Subcutaneous abdominal adipose tissue (tissue), 5 donors: ENCODE measurements around the gene PSMB5.

Source experiments
- H3K27ac ChIP-seq: one replicate; pipeline ENCODE4 v1.7.0; 2013; ENCODE audit warnings: low read depth, mild to moderate bottlenecking, inconsistent platforms, low read length, moderate library complexity
- H3K27me3 ChIP-seq, 5 donors: one replicate each; pipeline ENCODE4 v1.7.0; 2013; ENCODE audit warnings: low read length in 5 of 5, inconsistent platforms in 1 of 5; ENCODE audit not compliant: control insufficient read depth in 5 of 5, insufficient read depth in 4 of 5
- H3K36me3 ChIP-seq, 5 donors: one replicate each; pipeline ENCODE4 v1.7.0; 2013; ENCODE audit warnings: low read length in 5 of 5; ENCODE audit not compliant: control insufficient read depth in 5 of 5, insufficient read depth in 5 of 5
- H3K4me1 ChIP-seq, 5 donors: one replicate each; pipeline ENCODE4 v1.7.0; 2013; ENCODE audit warnings: low read length in 5 of 5, mild to moderate bottlenecking in 3 of 5, moderate library complexity in 1 of 5; ENCODE audit not compliant: control insufficient read depth in 5 of 5, insufficient read depth in 5 of 5
- H3K4me3 ChIP-seq, 5 donors: one replicate each; pipeline ENCODE4 v1.7.0; 2013; ENCODE audit warnings: low read length in 5 of 5, low read depth in 1 of 5
- H3K9ac ChIP-seq, 5 donors: one replicate each; pipeline ENCODE4 v1.7.0; 2013; ENCODE audit warnings: low read length in 5 of 5, mild to moderate bottlenecking in 4 of 5, moderate library complexity in 3 of 5
- H3K9me3 ChIP-seq, 5 donors: one replicate each; pipeline ENCODE4 v1.7.0; 2013; ENCODE audit warnings: low read length in 5 of 5; ENCODE audit not compliant: control insufficient read depth in 5 of 5
- donor health status: healthy.
- donor health status: healthy.
- donor health status: healthy.
- donor health status: healthy.
- donor health status: healthy.

PSMB5 gene

DNA sequence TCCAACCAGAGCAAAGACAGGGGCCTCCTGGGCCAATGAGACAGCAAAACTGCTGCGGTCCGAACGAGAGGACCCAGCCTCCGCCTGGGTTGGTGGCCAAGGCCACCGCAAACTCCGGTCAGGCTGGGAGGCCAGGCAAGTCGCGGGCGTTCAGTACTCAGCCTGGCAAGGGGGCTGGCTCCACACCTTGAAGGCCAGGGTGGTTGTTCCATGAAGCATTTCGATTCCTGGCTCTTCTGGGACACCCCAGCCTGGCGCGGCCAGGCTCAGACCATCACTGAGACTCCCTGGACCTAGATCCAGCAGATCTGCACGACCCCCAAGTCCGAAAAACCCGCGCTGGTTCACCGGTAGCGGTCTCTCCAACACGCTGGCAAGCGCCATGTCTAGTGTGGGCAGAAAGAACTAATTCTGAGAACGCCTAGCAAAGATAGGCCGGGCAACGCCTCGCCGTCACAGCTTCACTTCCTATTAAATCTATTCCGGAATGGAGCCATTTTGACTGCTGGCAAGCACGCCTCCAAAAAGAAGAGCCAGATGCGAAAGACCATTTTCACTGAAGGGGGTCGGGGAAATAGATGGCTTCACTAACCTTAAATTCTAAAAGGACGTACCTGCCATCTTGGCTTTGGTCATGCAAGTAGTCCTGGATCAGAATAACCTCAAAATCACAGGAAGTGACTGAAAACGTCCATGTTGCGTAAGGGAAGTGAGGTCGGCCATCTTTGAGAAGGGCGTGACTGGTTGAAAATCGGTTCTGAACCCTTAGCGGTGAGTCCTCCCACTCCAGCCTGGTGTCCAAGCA is at the start of gene PSMB5:
Gene PSMB5 (minus strand): TSS at position 403 of the 805 bp plus-strand sequence. CDS start 19 bp downstream, at position 384.
- H3K4me1 ChIP-seq, result peaks cover 3 to 22% (median 20%) of the 10 kb centered on the region in 5 donors
- peak within 1 kb of the TSS; percentile 79 to 96 (median 93) for H3K4me3 ChIP-seq
- peak within 1 kb of the TSS; percentile 90 to 99 (median 98) for H3K9ac ChIP-seq
- H3K27me3 ChIP-seq, result no peaks in the 10 kb centered on the region
- H3K9me3 ChIP-seq, result no peaks in the 10 kb centered on the region
- peaks cover 8 to 28% (median 20%) of the 10 kb centered on the region in 5 donors for H3K36me3 ChIP-seq
- peak within 1 kb of the TSS; percentile 98 for H3K27ac ChIP-seq

DNA sequence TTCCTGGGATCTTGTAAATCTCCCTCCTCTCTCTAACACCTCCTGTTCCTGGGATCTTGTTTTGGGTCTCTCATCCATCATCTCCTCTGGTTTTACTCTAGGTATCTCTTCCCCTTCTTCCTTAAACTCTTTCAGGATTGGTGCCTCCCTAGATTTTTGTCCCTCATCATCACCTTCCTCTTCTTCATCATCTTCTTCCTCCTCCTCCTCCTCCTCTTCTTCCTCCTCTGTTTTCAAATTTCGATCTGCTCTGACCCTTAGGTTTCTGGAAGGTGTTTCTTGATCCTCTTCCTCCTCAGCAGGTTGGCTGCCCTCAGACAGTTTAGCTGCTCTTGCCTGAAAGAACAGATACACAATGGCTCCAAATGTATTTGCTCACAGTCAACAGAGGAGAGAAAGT is 45.8 kb upstream of the PSMB5 start:
- Histone ChIP-seq H3K27me3 (no peaks in the 10 kb centered on the region), H3K4me3 (no peak overlapping the region), H3K4me1 (peaks cover 8 to 36% (median 30%) of the 10 kb centered on the region in 5 donors), H3K9ac (peak overlapping the region in 1 of 5 donors; percentile 2), H3K9me3 (no peaks in the 10 kb centered on the region), H3K27ac (peak overlapping the region; percentile 99), H3K36me3 (peaks cover 25 to 93% (median 65%) of the 10 kb centered on the region in 5 donors)

DNA sequence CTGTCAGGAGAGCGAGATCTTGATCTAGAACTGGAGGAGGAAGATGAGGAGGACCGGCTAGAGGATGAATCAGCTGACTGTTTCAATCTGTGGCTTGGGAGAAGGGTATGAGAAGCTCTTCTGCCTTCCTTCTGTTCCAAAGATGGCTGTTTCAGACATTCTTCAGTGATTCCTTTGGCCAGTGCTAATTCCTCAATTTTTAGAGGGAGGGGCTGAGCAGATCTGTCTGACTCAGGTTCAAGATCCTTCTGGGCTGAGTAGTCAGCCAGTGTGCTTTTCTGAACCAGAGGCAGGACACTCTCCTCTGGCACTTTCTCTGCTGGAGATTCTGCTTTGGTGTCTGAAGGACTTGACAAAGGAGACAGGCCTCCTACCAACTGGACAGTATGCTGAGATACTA is 45.0 kb upstream of the PSMB5 start:
- H3K9me3 ChIP-seq, result no peaks in the 10 kb centered on the region
- H3K4me1 ChIP-seq, result peaks cover 8 to 36% (median 30%) of the 10 kb centered on the region in 5 donors
- peaks cover 28 to 93% (median 64%) of the 10 kb centered on the region in 5 donors for H3K36me3 ChIP-seq
- H3K9ac ChIP-seq, result peak overlapping the region in 3 of 5 donors; percentile 2 to 49 (median 29)
- peak overlapping the region; percentile 99 for H3K27ac ChIP-seq
- no peak overlapping the region for H3K4me3 ChIP-seq
- no peaks in the 10 kb centered on the region for H3K27me3 ChIP-seq

DNA sequence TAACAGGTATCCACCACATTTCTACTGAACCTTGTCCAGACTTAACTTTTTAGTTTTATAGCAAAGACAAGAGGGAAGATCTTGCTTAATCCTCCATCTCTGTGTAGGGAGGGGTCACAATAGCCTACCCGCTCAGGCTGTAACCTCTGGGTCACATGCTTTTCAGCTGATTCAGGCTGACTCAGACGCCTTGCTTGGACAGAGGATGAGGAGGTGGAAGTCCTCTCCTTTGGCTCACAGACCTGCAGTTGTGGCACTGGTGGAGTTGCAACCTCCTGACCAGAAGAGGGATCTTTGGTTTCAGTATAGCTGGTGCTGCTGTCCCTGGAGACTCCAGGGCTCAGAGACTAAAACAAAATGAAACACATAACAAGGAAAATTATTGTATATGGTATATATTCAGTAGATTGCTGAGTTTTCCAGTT is 44.0 kb upstream of the PSMB5 start:
- Histone ChIP-seq H3K27ac (peak overlapping the region; percentile 99), H3K27me3 (no peaks in the 10 kb centered on the region), H3K36me3 (peaks cover 29 to 89% (median 65%) of the 10 kb centered on the region in 5 donors), H3K4me1 (peaks cover 8 to 36% (median 30%) of the 10 kb centered on the region in 5 donors), H3K9ac (peak overlapping the region in 3 of 5 donors; percentile 71 to 82 (median 75)), H3K9me3 (no peaks in the 10 kb centered on the region), H3K4me3 (no peak overlapping the region)

DNA sequence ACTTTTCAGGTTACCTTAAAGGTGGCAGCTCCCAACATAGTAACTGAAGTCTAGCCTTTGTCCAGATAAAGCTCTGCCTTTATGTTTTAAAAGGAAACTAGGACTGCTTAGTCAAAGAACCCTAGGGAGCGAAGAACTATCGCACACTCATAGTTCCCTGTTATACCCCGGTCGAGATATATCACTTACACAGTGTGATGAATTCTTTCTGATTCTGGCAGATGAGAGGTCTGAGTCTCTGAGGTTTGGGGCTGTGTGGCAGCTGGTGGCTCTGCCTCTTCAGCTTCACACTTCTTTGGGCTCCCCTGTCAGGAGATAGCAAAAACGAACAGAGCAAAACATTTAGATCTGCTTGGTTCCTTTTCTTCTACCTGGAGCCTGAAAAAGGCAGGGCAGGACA is 43.3 kb upstream of the PSMB5 start:
- no peaks in the 10 kb centered on the region for H3K27me3 ChIP-seq
- no peaks in the 10 kb centered on the region for H3K9me3 ChIP-seq
- peaks cover 8 to 36% (median 30%) of the 10 kb centered on the region in 5 donors for H3K4me1 ChIP-seq
- peaks cover 30 to 87% (median 68%) of the 10 kb centered on the region in 5 donors for H3K36me3 ChIP-seq
- peak overlapping the region; percentile 99 for H3K27ac ChIP-seq
- peak overlapping the region; percentile 23 to 82 (median 63) for H3K9ac ChIP-seq
- no peak overlapping the region for H3K4me3 ChIP-seq

DNA sequence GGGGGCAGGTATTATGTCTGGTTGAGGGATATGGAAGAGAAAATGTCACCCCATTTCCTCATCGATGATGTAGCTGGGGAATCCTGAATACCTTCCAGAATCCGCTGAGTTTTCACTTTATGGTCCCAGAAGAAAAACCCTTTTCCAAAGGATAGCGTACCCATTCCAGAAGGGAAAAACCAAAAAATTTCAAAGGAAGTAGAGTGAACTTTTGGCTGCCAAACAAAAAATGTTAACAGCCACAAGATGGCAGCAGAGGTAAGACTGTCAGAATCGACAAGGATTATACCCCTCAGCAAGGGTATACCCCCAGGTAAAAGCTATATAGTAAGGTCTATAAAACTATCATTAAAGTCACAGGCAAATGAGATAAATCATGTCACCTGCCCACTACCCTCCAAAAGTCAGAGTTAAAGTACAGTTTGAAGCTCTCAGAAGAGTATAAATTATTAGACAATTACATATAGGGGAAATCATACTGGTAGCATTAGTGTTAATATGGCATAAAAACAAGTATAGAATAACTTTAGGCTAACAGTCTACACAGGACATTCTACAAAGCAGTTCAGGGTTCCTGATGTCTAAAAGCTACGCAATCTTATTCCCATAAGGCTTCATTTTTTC is 42.2 kb upstream of the PSMB5 start:
- H3K9me3 ChIP-seq, result no peaks in the 10 kb centered on the region
- peaks cover 8 to 35% (median 34%) of the 10 kb centered on the region in 5 donors for H3K4me1 ChIP-seq
- H3K27ac ChIP-seq, result peak overlapping the region; percentile 99
- no peaks in the 10 kb centered on the region for H3K27me3 ChIP-seq
- H3K4me3 ChIP-seq, result no peak overlapping the region
- H3K36me3 ChIP-seq, result peaks cover 36 to 86% (median 71%) of the 10 kb centered on the region in 5 donors
- H3K9ac ChIP-seq, result peak overlapping the region in 3 of 5 donors; percentile 35 to 82 (median 71)

DNA sequence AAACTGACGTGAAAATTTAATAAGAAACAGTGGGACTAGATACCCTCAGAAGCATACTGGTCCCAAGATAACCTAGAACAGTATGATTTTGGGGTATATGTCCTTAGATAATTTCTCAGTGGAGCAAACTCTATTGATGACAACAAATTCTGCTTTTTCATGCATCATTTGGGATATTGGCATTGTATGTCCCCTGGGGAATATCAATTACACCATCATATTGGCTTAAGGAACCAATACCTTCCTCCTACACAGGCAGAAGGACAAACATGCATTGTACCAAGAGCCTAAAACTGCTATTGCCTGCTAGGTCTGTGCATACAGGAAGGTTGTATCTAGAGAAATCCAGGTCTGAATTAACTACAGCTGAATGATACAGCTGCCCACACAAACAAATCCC is 40.2 kb upstream of the PSMB5 start:
- no peaks in the 10 kb centered on the region for H3K9me3 ChIP-seq
- H3K27me3 ChIP-seq, result no peaks in the 10 kb centered on the region
- no peak overlapping the region for H3K9ac ChIP-seq
- H3K4me1 ChIP-seq, result peaks cover 10 to 53% (median 51%) of the 10 kb centered on the region in 5 donors
- H3K27ac ChIP-seq, result no peak overlapping the region
- H3K4me3 ChIP-seq, result no peak overlapping the region
- peaks cover 25 to 66% (median 53%) of the 10 kb centered on the region in 5 donors for H3K36me3 ChIP-seq

DNA sequence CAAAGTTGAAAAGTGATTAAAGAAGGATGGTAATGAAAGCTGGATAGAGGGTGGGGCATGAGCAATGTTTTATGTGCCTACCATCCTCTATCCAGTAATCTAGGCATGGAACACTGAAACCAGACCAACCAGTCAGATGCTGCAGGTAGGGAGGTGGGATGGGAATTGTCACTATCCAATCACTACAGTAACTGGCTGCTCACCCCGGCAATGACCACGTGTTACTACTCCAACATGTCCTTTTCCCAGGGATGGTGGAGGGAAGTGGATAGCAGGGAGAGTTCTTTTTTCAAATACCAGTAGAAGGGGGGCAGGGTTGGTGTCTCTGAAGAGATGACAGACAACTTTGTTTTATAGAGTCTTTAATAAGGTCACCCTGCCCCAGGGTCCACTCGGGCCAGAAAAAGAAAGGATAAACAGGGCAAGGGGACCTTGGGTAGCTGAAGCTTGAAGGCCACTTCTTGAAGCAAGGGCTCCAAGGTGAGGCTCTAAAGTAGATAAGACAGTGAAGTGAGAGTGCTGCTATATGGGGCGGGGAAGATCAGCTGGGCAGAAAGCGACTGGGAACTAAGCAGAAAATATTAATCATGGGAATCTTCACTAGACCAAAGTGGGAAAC is 37.3 kb upstream of the PSMB5 start:
- Histone ChIP-seq H3K4me1 (peaks cover 3 to 39% (median 34%) of the 10 kb centered on the region in 5 donors), H3K36me3 (peaks cover 25 to 60% (median 50%) of the 10 kb centered on the region in 5 donors), H3K9me3 (no peaks in the 10 kb centered on the region), H3K4me3 (peak overlapping the region in 4 of 5 donors; percentile 78 to 91 (median 80)), H3K27ac (peak overlapping the region; percentile 90), H3K9ac (peak overlapping the region; percentile 79 to 92 (median 90)), H3K27me3 (no peaks in the 10 kb centered on the region)

DNA sequence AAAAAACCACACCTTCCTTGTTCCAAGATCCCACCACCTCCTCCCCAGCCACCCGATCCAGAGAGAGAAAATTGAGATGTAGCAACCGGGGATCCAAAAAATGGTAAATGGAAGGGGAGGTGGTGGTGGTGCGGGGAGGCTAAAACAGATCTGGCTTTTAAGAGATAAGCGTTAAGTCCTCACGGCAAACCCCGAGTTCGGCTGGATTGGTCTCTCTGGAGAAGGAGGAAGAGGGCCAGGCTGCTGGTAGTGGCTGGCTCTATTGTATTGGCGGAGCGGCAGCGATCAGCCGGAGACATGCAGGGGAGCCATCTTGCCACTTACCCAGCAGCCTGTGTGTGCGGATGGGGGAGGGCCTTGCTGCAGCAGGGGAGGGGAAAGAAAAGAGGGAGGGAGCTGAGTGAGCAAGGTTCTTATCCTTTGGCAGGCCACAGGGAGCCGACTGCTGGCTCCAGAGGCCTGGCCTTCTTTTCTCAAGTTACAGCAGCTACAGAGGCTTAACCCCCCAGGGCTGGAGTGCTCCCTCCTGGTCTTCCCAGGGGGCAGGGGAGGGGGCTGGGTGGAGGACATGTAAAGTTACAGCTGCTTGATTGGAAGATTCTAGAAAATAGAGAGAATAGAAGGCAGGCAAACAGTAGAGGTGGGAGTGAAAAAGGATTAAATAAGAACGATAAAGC is 36.7 kb upstream of the PSMB5 start:
- Histone ChIP-seq H3K27me3 (no peaks in the 10 kb centered on the region), H3K36me3 (peaks cover 22 to 60% (median 52%) of the 10 kb centered on the region in 5 donors), H3K4me3 (peak overlapping the region; percentile 72 to 91 (median 80)), H3K4me1 (peaks cover 3 to 35% (median 28%) of the 10 kb centered on the region in 5 donors), H3K9me3 (no peaks in the 10 kb centered on the region), H3K27ac (peak overlapping the region; percentile 90), H3K9ac (peak overlapping the region; percentile 79 to 92 (median 90))
